Astrocyte (in vitro differentiated cells and primary cell): Measurements from ENCODE around the gene PRKCB.

Source experiments
- EZH2 ChIP-seq: IDR thresholded peaks from 2 replicates; pipeline ENCODE4 v1.6.1; 2012; ENCODE audit warnings: mild to moderate bottlenecking, low read length, inconsistent platforms; ENCODE audit not compliant: insufficient read depth
- TF ChIP-seq, protein P1 (sequence below): IDR thresholded peaks from 2 replicates; pipeline ENCODE4 v1.5.1; 2011; ENCODE audit warnings: low read depth, mild to moderate bottlenecking, inconsistent platforms, low read length, moderate library complexity; ENCODE audit not compliant: insufficient read depth

GRCh38 chr16:23979441-23979840, 143.7 kb downstream of the PRKCB start:
- TF ChIP-seq EZH2, result no peak
- TF ChIP-seq, protein P1, sequence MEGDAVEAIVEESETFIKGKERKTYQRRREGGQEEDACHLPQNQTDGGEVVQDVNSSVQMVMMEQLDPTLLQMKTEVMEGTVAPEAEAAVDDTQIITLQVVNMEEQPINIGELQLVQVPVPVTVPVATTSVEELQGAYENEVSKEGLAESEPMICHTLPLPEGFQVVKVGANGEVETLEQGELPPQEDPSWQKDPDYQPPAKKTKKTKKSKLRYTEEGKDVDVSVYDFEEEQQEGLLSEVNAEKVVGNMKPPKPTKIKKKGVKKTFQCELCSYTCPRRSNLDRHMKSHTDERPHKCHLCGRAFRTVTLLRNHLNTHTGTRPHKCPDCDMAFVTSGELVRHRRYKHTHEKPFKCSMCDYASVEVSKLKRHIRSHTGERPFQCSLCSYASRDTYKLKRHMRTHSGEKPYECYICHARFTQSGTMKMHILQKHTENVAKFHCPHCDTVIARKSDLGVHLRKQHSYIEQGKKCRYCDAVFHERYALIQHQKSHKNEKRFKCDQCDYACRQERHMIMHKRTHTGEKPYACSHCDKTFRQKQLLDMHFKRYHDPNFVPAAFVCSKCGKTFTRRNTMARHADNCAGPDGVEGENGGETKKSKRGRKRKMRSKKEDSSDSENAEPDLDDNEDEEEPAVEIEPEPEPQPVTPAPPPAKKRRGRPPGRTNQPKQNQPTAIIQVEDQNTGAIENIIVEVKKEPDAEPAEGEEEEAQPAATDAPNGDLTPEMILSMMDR, result no peak
